Ectodermal cell (in vitro differentiated cells): ENCODE measurements around the gene SIGLEC10.
"Not testable (repeated sequence)": the region's sequence is repeated elsewhere in the genome, so short reads cannot be mapped to it uniquely, and the experiment has no call there.

Experiments used
- H3K27ac ChIP-seq: 2 replicates; pipeline ENCODE4 v1.7.0; 2013; ENCODE audit warnings: mild to moderate bottlenecking, low read depth, low read length; ENCODE audit not compliant: insufficient read depth, poor library complexity, severe bottlenecking
- H3K27me3 ChIP-seq: 2 replicates; pipeline ENCODE4 v1.7.0; 2013; ENCODE audit warnings: mild to moderate bottlenecking, low read length; ENCODE audit not compliant: insufficient read depth, control insufficient read depth, poor library complexity, severe bottlenecking
- H3K36me3 ChIP-seq: one replicate; pipeline ENCODE4 v1.7.0; 2013; ENCODE audit warnings: low read length; ENCODE audit not compliant: control insufficient read depth, insufficient read depth
- H3K4me1 ChIP-seq: one replicate; pipeline ENCODE4 v1.7.0; 2013; ENCODE audit warnings: low read length; ENCODE audit not compliant: control insufficient read depth, insufficient read depth
- H3K4me3 ChIP-seq: 2 replicates; pipeline ENCODE4 v1.7.0; 2013; ENCODE audit warnings: low read depth, low read length, control low read depth; ENCODE audit not compliant: insufficient read depth
- H3K9me3 ChIP-seq: 2 replicates; pipeline ENCODE4 v1.7.0; 2013; ENCODE audit warnings: mild to moderate bottlenecking, low read length, moderate library complexity; ENCODE audit not compliant: control insufficient read depth
- WGBS, 2 experiments: methylation state at CpG; one replicate each; pipeline ENCODE4 v1.1.7; 2013; ENCODE audit warnings: missing lambda C conversion rate in 2 of 2; 5-methylcytosine and 5-hydroxymethylcytosine counted together

The SIGLEC10 gene

DNA sequence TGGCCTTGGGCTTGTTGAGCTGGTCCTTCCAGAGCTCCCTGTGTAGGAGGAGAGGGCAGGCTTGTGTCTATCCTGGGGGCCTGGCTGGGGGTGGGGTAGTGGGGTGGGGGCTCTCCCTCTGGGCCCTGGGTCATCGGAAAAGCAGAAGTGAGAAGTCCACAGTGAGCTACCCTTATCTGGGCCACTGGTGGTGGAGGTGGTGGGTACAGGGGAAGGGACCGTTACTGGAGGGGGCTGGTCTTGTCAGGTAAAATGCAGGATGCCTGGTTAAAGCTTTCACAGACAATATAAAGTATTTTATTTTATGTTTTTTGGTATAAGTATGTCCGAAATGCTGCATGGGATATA, 342 bp upstream of the SIGLEC10 start:
- Histone ChIP-seq H3K36me3 (no peaks in the 10 kb centered on the region), H3K4me1 (no peaks in the 10 kb centered on the region), H3K4me3 (no peak overlapping the region), H3K9me3 (no peaks in the 10 kb centered on the region), H3K27me3 (peaks cover 11% of the 10 kb centered on the region), H3K27ac (no peak overlapping the region)
- WGBS, 2 experiments = 89 to 96% methylated on average over 2 of the region's 3 CpGs

GRCh38 chr19:51416422-51416821, 1.0 kb downstream of the SIGLEC10 start:
- H3K9me3 ChIP-seq, H3K27ac ChIP-seq, H3K4me1 ChIP-seq, H3K4me3 ChIP-seq, H3K27me3 ChIP-seq, H3K36me3 ChIP-seq: not testable (repeated sequence)
- WGBS, 2 experiments = 91 to 92% methylated on average over 13 of the region's 15 CpGs

- 92 to 93% methylated on average over 12 of the region's 12 CpGs for WGBS, 2 experiments
- Histone ChIP-seq H3K4me3 (no peak overlapping the region), H3K4me1 (no peaks in the 10 kb centered on the region), H3K27ac (no peak overlapping the region), H3K36me3 (no peaks in the 10 kb centered on the region), H3K9me3 (no peaks in the 10 kb centered on the region), H3K27me3 (no peaks in the 10 kb centered on the region)
Observed at GRCh38 chr19:51415187-51415586, 2.3 kb downstream of the SIGLEC10 start.

DNA sequence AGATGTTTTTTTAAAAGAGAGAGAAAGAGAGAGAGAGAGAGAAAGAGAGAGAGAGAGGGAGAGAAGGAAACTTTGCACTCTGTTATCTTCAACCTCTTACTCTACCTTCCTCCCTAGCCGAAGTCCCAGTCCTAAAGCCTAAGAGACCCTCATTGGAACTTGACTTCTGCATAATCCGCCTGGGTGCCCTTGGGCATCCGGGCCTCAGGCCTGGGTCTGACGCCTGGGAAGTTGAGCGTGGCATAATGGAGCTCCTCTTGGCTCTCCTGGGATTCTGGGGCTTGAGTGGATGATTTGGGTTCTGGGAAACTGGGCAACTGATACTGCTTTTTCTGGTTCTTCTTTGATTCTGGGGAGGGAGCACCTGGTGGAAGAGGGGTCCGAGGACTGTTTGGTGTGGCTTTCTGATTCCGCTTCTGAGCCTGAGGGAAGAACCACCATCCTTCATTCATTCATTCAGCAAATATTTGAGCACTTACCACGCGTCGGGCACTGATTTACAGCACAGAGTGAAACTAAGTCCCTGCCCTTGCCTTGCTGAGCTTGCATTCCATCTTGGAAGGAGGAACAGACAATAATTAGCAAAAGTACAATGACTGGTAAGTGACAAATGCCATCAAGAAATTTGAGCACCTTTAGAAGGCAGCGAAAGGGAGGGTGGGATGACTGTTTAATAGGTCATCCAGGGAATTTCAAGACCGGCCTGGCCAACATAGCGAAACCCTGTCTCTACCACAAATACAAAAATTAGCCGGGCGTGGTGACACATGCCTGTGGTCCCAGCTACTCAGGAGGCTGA, 6.3 kb downstream of the SIGLEC10 start:
- Histone ChIP-seq H3K4me1 (no peaks in the 10 kb centered on the region), H3K4me3 (no peak overlapping the region), H3K27ac (no peak overlapping the region), H3K36me3 (no peaks in the 10 kb centered on the region), H3K9me3 (no peaks in the 10 kb centered on the region), H3K27me3 (no peaks in the 10 kb centered on the region)
- WGBS, 2 experiments = 92 to 93% methylated on average over 15 of the region's 15 CpGs

DNA sequence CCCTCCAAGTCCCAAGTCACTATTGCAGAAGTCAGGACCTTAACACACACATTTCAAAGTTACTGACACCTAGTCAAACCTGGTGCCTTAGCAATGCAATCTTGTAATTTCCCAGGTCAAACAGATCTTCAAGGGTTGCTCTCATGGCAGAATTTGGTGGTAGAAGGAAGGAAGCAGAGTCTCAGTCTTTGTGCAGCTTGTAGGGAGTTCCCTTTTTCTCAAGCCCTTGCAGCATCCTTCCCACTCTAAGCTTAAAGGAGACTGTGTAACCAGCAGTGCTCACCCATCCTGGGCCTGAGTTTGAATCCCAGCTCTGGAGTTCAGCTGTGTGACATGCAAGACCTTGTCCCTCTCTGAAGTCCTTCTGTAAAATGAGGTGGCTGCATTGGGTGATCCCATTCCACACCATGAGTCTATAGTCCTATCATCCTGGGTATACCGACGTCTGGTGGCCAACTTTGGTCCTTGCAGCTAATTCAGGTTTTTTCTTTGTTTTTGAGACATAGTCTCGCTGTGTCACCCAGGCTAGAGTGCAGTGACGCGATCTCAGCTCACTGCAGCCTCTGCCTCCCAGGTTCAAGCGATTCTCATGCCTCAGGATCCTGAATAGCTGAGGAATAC, 9.8 kb downstream of the SIGLEC10 start:
- Histone ChIP-seq H3K36me3 (peaks cover 6% of the 10 kb centered on the region), H3K27me3 (no peaks in the 10 kb centered on the region), H3K4me3 (no peak overlapping the region), H3K4me1 (no peaks in the 10 kb centered on the region), H3K27ac (no peak overlapping the region), H3K9me3 (no peaks in the 10 kb centered on the region)
- 73 to 75% methylated on average over 6 of the region's 6 CpGs for WGBS, 2 experiments

DNA sequence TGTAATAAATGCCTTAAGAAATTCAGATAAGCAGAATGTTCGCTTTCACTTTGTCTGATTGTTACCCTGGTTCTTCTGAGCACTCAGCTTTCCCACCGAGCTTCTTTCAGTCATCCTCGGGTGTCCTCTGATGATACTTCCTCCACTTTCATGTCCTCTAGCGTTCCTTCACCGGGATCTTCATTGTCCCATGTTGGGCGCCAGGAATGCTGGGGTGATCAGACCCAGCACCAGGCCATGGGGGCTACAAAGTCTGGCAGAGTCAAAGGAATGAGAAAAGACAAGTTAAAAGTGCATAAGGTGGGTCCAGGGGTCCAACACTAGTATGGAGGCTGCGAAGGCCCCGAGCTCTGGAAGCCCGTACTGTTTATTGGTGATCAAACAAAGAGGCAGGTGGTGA, 15.3 kb downstream of the SIGLEC10 start:
- Histone ChIP-seq H3K9me3 (peaks cover 4% of the 10 kb centered on the region), H3K27ac (no peak overlapping the region), H3K4me3 (no peak overlapping the region), H3K36me3 (peaks cover 10% of the 10 kb centered on the region), H3K4me1 (no peaks in the 10 kb centered on the region), H3K27me3 (no peaks in the 10 kb centered on the region)
- WGBS, 2 experiments = 95 to 97% methylated on average over 9 of the region's 9 CpGs

- not testable (repeated sequence) for H3K4me3 ChIP-seq, H3K4me1 ChIP-seq, H3K36me3 ChIP-seq, H3K27me3 ChIP-seq, H3K9me3 ChIP-seq, H3K27ac ChIP-seq
- WGBS, 2 experiments = 95 to 97% methylated on average over 7 of the region's 7 CpGs
Observed at GRCh38 chr19:51399936-51400335, 17.5 kb downstream of the SIGLEC10 start.

DNA sequence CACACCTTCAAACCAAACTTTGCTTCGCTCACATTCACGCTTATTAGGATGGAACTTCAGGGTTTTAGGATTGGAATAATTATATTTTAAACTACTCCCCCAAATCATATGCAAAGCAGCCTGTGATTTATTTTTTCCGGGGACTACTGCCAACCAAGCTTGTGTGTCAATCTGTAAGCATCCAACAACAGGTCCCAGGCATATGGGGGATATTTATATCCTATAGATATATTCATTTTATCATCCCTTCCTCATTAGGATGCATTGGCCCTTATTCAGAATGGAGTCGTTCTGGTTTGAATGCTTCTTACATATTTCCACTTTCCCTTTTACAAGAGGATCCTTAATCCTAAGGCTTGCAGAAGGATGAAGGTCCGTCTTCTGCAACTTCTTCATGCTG, 18.2 kb downstream of the SIGLEC10 start:
- Histone ChIP-seq H3K36me3 (peaks cover 10% of the 10 kb centered on the region), H3K27ac (no peak overlapping the region), H3K4me1 (peaks cover 3% of the 10 kb centered on the region), H3K9me3 (peaks cover 4% of the 10 kb centered on the region), H3K27me3 (no peaks in the 10 kb centered on the region), H3K4me3 (no peak overlapping the region)
- WGBS, 2 experiments = 38 to 70% methylated on average over 1 to 3 of the region's 5 CpGs

DNA sequence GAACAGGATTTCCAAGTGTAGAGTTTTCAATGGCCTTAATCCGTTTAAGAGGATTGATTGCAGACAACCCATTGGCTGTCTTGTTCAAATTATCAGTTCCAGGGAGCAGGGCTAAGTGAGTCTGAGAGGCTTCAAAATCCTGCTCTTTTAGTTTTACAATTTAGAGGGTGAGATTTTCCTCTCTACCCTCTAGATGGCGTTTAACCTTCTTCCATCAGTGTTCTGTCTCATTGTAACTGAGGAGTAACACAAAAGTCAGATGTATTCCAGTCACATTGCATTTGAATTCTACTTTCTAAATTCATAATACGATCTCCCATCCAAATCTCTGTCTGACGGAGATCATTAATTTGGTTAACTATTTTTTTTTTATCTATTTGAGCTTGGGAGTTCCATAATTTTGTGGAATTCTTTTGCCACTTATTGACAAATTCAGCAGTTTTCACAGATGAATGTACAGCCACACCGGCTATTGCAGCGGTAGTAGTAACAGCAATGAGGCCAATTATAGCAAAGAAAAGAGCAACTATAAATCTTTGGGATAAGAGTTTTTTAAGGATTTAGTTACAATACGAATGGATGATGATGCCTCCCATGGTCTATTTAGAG, 19.2 kb downstream of the SIGLEC10 start:
- H3K27ac ChIP-seq = no peak overlapping the region
- peaks cover 4% of the 10 kb centered on the region for H3K9me3 ChIP-seq
- H3K36me3 ChIP-seq = peaks cover 4% of the 10 kb centered on the region
- no peaks in the 10 kb centered on the region for H3K27me3 ChIP-seq
- WGBS, 2 experiments = 55 to 59% methylated on average over 6 to 7 of the region's 7 CpGs
- H3K4me1 ChIP-seq = peaks cover 7% of the 10 kb centered on the region
- H3K4me3 ChIP-seq = no peak overlapping the region

GRCh38 chr19:51397453-51397852, 20.0 kb downstream of the SIGLEC10 start:
- H3K9me3 ChIP-seq, H3K4me3 ChIP-seq, H3K27me3 ChIP-seq, H3K27ac ChIP-seq, H3K4me1 ChIP-seq, H3K36me3 ChIP-seq: not testable (repeated sequence)
- 94 to 95% methylated on average over 9 of the region's 9 CpGs for WGBS, 2 experiments
